GM21723 (cell line): ENCODE measurements around the gene PHLDB1.
"Not testable (repeated sequence)": the region's sequence is repeated elsewhere in the genome, so short reads cannot be mapped to it uniquely, and the experiment has no call there.

Experiments
- ATAC-seq: cut with Tn5 transposase; IDR thresholded peaks from one replicate; pipeline ENCODE4 v1.9.1; 2021; ENCODE audit warnings: mild to moderate bottlenecking, moderate library complexity; ENCODE audit not compliant: unreplicated experiment

PHLDB1 gene

DNA sequence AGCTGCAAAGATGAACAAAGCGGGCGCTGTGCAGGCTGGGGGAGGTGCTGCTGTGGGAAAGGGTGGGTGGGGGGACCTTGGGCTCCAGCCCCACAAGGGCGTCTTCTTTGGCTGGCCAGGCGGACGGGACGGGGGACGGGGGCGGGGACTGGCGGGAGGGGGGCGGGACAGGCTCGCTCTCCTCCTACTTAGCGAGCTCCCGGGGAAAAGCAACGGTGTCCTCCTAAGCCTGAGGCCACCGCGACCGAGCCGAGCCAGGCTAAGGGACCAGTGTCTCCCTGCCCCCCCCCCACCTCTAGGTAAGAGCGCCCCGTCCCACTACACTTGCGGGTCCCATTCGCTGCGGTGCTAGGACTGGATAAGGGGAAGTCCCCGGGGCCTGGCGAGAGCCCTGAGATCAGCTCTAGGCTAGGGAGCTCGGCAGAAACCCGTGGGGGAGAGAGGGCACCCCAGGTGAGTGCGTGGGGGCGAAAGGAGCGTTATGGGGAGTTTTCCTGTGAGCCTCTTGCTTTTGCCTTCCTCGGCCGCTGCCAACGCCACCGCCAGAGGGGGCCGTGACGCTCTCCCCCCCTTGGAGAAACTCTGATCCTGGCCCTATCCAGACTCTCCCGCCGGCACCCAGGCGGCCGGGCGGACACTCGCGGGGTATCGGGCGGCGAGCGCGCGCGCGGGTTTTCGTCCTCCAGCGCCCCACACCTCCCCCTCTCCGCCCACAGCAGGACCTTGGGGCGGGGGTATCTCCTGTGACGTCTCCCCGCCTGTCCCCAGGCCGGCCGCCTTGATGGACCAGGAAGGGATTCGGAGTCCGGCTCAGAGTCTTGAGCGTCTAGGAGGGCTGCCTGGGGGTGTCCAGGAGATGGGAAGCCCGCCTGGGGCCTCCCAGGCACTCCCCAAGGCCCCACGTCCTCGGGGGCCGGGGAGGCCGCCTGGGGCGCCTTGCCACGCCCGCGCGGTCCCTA is at the start of gene PHLDB1:
Gene PHLDB1 (plus strand): TSS at position 215 of the 959 bp plus-strand sequence. CDS start 6,222 bp downstream, outside the sequence.
- ATAC-seq = no peak

DNA sequence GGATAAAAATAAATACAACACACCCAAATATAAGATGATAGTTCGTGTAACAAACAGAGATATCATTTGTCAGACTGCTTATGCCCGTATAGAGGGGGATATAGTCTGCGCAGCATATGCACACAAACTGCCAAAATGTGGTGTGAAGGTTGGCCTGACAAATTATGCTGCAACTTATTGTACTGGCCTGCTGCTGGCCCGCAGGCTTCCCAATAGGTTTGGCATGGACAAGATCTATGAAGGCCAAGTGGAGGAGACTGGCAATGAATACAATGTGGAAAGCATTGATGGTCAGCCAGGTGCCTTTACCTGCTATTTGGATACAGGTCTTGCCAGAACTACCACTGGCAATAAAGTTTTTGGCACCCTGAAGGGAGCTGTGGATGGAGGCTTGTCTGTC is 46.6 kb upstream of the PHLDB1 start:
- ATAC-seq = no peak

DNA sequence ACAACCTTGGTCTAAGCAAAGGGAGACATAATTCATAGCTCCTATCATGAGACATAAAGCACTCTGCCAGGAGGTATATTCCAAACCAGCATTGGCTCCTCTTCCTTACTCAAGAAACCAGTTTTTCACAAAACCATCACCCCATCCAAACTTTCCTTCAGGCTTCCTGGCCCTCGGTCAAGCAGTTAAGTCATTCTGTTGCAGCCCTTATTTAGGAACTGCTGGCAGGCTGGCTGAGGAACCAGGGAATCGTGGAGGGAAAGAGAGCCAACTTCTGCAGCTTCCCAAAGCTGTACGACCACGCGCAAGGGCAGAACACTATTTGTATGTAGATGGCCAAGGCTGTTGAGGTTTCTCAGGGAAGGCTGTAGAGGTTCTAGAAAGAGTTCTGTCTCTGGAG is 42.4 kb upstream of the PHLDB1 start:
- ATAC-seq = no peak

GRCh38 chr11:118569670-118570069 is 37.7 kb upstream of the PHLDB1 start:
- ATAC-seq = no peak

- ATAC-seq = no peak
Measured at GRCh38 chr11:118570787-118571186, 36.6 kb upstream of the PHLDB1 start.

- ATAC-seq = peak; percentile 20
Measured at GRCh38 chr11:118571701-118572060, 35.7 kb upstream of the PHLDB1 start.

GRCh38 chr11:118572061-118572980 is 35.1 kb upstream of the PHLDB1 start, which contains the start of gene ARCN1:
ARCN1 (plus strand) TSS chr11:118572409; CDS start chr11:118572548, 139 bp downstream.
- peak; percentile 75 for ATAC-seq

- peak; percentile 37 for ATAC-seq
Measured at GRCh38 chr11:118572981-118573550, 34.3 kb upstream of the PHLDB1 start.

GRCh38 chr11:118574636-118575035 is 32.8 kb upstream of the PHLDB1 start:
- ATAC-seq = no peak

DNA sequence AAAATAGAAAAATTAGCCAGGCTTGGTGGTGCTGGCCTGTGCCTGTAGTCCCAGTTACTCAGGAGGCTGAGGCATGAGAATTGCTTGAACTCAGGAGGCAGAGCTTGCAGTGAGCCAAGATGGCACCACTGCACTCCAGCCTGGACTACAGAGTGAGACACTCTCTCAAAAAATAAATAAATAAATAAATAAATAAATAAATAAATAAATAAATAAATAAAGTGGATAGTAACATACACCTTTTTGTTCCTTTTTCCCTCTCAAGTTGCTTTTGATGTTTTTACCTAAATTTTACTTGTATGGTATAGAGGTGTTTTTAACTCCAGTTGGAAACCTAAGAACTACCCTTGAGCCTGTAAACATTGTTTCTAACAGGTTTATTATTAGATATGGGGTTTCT is 29.4 kb upstream of the PHLDB1 start:
- not testable (repeated sequence) for ATAC-seq

GRCh38 chr11:118581057-118581456 is 26.4 kb upstream of the PHLDB1 start:
- no peak for ATAC-seq

DNA sequence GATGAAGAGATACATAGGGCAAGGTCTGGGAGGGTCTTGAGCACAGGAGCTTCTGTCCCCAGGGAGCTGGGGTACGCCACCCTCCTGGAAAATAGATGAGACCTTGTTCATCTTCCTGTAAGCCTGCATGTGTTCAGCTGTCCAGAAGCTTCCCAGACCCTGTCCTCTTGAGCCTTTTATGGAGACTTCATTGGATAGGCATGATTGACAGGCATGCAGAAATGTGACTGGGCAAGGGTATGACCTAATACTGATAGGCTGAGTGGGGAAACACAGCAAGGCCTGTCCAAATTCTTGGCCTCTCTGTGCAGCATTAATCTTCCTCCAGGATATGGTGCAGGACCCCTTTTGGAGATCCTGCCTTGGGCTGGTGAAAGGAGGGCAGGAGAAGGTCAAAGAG is 19.5 kb upstream of the PHLDB1 start:
- ATAC-seq = no peak

DNA sequence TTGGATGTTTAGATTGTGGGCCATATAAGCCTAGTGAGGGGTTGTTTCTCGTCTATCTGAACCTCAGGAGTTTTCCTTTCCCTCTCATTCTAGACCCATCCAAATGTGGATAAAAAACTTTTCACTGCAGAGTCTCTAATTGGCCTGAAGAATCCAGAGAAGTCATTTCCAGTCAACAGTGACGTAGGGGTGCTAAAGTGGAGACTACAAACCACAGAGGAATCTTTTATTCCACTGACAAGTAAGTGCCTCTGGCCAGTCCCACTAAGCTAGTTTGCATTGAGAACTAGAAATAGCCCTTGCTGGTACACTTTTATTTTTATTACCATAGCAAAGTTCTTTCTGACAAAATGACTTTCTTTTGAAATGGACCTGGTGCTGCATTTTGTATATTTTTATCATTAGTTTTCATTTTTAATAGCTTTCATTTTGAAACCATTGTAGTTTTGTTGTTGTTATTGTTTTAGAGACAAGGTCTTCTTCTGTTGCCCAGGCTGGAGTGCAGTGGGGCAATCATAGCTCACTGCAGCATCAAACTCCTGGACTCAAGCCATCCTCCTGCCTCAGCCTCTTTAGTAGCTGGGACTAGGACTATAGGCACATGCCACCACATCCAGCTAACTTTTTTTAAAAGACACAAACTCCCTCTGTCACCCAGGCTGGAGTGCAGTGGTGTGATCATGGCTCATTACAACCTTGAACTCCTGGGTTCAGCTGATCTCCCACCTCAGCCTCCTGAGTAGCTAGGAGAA is 14.6 kb upstream of the PHLDB1 start:
- ATAC-seq = no peak

GRCh38 chr11:118594984-118595383 is 12.4 kb upstream of the PHLDB1 start:
- not testable (repeated sequence) for ATAC-seq

DNA sequence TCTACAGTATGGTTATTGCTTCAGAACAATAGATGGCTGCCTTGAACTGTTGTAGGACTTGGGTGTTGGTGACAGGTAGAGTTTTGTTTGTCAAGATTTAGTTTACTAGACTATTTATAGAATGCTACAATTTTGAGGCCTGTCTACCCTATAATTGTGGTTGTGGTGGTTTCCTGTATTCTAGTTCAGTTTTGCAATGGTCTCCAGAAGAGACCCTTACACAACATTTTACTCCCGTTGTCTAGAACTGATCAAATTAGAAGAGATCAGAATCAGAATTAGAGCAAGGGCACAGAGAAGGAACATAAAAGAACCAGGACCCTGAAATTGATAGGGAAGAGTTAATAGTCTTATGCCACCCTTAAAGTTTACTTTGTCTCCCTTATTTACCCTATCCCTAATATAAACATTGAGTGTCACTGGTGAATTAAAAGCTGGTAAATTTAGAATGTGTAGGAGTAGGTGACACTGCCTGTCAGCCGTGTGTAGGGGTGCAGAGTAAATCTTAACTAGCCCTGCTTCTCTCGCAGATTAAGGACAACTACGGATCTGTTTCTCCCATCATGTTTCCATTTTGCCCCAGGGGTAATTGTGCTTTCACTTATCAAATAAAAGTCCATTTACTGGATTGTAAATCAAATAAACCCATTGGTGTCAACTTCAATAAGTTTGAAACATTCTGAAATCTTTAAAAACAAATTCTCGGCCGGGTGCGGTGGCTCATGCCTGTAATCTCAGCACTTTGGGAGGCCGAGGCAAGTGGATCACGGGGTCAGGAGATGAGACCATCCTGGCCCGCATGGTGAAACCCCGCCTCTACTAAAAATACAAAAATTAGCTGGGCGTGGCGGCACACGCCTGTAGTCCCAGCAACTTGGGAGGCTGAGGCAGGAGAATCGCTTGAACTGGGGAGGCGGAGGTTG is 10.9 kb upstream of the PHLDB1 start:
- no peak for ATAC-seq

- no peak for ATAC-seq
Measured at GRCh38 chr11:118597556-118597955, 9.9 kb upstream of the PHLDB1 start.

DNA sequence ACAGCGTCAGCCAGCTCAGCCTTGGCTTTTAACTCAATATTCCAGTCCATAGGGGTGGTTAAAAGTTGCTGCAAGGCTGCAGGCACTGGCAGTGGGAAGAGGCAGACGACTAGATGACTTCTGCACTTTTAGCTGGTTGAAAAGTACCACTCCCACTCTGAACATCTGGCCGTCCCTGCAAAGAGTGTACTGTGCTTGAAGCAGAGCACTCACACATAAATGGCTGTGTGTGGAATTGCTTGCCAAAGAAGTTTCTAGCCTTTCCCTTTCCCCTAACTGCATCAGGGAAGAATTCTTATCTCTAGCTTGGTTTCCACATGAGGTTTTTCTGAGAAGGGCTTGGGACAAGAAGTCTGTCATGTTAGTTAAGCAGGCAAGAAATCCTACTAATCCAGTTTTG is 5.1 kb upstream of the PHLDB1 start:
- ATAC-seq = no peak

DNA sequence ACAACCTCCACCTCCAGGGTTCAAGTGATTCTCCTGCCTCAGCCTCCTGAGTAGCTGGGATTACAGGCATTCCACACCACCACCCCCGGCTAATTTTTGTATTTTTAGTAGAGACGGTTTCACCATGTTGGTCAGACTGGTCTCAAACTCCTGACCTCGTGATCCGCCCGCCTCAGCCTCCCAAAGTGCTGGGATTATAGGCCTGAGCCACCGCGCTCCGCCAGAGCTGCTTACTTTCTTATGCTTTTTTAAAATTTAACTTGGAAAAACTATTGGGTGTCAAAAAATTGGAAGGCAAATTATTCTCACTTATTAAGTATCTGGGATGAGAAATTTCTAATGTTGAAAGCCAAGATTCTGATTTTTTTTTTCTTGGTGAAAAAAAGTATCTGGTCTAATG is 3.7 kb upstream of the PHLDB1 start:
- not testable (repeated sequence) for ATAC-seq

GRCh38 chr11:118604566-118604965 is 2.8 kb upstream of the PHLDB1 start:
- ATAC-seq = no peak
